Adipose tissue (tissue), 3 donors: ENCODE results near the gene RAET1E. TPM values are rescaled to one million over a fixed set of nuclear protein-coding genes. Genes with fewer than 3 reads are reported as not detected.
"Not testable (repeated sequence)": the region's sequence is repeated elsewhere in the genome, so short reads cannot be mapped to it uniquely, and the experiment has no call there.

Source experiments
- H3K27ac ChIP-seq: one replicate; pipeline ENCODE4 v1.5.1; 2013; ENCODE audit warnings: low read depth, low read length
- WGBS, 3 donors: extraction: QIAGEN DNeasy Blood & Tissue Kit; methylation state at CpG; one replicate each; pipeline ENCODE4 v1.1.7; 2013; 5-methylcytosine and 5-hydroxymethylcytosine counted together
- polyA plus RNA-seq, 3 donors: library from polyadenylated mRNA; stranded (reverse); fragments of 200-250 nt; gene quantifications; one replicate each; pipeline ENCODE4 v1.2.3, GENCODE V29; 2013
- donor health status: healthy with polysubstance abuse.
- donor health status: Bipolar disorder and iron deficiency.
- donor health status: healthy.

The RAET1E gene
- polyA plus RNA-seq, 3 donors = 0.06 to 0.56 (median 0.43) TPM

DNA sequence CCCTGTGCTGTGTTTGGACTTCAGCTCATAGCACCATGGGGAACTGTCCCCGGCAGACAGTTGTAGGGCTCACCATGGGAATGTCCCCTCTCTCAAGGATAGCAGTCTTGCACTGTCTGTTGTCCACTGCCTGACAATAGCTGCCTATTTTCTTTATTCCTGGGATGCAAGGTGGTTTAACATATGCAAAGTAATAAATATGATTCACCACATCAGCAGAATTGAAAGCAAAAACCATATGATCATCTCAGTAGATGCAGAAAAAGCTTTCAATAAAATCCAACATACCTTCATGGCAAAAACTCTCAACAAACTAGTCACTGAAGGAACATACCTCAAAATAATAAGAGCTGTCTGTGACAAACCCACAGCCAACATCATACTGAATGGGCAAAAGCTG, 20.3 kb downstream of the RAET1E start:
- no peak overlapping the region for H3K27ac ChIP-seq
- 91 to 95% (median 91%) methylated on average over 1 of the region's 1 CpG for WGBS, 3 donors

DNA sequence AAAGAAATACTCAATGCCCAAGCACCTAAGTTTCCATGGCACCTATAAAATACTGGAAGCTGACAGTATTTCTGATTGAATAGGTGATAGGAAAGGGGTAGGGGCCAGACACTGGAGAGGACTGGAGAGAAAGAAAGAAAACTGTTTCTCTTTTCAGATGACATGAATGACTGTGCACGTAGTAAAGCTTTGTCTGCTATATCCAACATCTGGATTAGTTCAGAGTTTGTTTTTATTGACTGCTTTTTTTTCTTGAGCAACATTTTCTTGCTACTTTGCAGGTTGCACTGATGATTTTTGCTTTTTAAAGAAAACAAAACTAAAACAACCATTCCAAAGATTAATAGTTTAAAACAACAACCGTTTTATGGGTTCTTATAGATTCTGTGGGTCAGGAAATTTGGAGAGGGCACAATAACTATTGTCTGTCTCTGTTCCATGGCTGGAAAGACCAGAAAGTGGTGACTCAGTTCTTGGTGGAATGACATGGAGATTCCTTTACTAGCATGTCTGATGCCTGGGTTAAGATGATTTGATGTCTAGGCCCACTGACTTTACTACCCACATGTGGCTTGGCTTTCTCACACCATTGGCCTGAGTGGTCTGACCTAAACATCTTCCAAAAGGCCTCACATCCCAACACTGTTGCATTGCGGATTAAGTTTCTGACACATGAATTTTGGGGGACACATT, 21.5 kb downstream of the RAET1E start:
- WGBS, 3 donors = 78 to 84% (median 83%) methylated on average over 3 of the region's 3 CpGs
- no peak overlapping the region for H3K27ac ChIP-seq

DNA sequence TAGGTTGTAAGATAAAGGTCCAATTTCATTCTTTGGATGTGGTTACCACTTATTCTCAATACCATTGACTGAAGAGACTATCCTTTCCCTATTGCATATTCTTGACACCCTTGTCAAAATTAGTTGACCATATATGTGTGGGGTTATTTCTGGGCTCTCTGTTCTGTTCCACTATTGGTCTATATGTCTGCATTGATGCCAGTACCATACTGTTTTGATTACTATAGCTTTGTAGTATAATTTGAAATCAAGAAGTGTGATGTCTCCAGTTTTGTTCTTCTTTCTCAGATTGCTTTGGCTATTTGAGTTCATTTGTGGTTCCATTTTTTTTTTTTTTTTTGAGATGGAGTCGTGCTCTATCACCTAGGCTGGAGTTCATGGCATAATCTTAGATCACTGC, 25.7 kb downstream of the RAET1E start:
- H3K27ac ChIP-seq = no peak overlapping the region
- WGBS, 3 donors = 75 to 90% (median 86%) methylated on average over 1 of the region's 1 CpG

- WGBS, 3 donors = 79 to 92% (median 92%) methylated on average over 2 of the region's 2 CpGs
- no peak overlapping the region for H3K27ac ChIP-seq
Observed at GRCh38 chr6:149871182-149871581, 26.7 kb downstream of the RAET1E start.

GRCh38 chr6:149869275-149869892, 28.5 kb downstream of the RAET1E start:
- 63 to 88% (median 69%) methylated on average over 10 of the region's 10 CpGs for WGBS, 3 donors
- no peak overlapping the region for H3K27ac ChIP-seq

GRCh38 chr6:149867876-149868640, 29.9 kb downstream of the RAET1E start:
- WGBS, 3 donors = 53 to 59% (median 54%) methylated on average over 4 of the region's 4 CpGs
- H3K27ac ChIP-seq = no peak overlapping the region

DNA sequence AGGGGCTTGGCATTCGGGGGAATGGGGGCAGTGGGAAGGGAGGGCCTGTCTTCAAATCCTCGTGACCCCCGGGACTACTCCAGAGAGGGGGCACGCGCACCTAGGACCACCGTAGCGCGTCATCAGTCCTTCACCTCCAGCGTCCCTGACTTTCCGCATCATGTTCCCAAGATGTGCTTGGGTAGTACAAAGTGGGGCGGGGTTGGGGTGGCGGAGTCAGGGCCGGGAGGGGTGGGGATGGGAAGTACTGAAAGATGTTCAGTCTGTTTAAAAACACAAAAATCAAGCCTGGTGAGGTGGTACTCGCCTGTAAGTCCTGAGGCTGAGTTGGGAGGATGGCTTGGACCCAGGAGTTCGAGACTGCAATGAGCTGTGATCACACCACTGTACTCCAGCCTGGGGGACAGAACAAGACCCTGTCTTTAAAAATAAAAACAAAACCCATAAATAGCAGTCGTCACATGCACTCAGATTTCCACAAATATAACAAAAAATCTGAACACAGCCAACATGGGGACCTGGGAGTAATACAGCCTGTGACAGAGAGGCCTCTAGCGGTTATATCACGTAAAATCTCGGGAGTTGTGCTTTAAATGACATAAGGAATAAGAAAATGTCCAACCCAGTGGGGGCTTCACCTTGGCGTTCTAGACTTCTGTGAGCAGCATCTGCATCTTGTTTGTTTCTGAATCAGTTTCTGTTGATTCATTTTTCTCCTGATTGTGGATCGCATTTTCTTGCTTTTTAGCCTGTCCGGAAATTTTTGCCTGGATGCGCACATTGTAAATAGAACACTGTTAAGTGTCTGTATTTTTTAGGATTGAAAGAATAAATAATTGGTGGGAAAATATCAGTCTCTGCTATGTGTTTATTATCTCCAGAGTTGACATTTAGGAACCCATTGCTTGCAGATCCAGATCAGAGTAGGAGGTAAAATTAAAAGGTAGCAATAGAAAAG, 33.1 kb downstream of the RAET1E start:
- WGBS, 3 donors = 14 to 17% (median 17%) methylated on average over 23 of the region's 23 CpGs
- no peak overlapping the region for H3K27ac ChIP-seq

- peak within 1 kb of the TSS; percentile 42 for H3K27ac ChIP-seq
- WGBS, 3 donors = 0 to 1% (median 1%) methylated on average over 77 to 109 of the region's 110 CpGs
Observed at GRCh38 chr6:149863698-149864577, 34.0 kb downstream of the RAET1E start, which contains the start of gene LRP11. Gene LRP11 (minus strand): TSS chr6:149864359. CDS start chr6:149864020, 339 bp downstream.

DNA sequence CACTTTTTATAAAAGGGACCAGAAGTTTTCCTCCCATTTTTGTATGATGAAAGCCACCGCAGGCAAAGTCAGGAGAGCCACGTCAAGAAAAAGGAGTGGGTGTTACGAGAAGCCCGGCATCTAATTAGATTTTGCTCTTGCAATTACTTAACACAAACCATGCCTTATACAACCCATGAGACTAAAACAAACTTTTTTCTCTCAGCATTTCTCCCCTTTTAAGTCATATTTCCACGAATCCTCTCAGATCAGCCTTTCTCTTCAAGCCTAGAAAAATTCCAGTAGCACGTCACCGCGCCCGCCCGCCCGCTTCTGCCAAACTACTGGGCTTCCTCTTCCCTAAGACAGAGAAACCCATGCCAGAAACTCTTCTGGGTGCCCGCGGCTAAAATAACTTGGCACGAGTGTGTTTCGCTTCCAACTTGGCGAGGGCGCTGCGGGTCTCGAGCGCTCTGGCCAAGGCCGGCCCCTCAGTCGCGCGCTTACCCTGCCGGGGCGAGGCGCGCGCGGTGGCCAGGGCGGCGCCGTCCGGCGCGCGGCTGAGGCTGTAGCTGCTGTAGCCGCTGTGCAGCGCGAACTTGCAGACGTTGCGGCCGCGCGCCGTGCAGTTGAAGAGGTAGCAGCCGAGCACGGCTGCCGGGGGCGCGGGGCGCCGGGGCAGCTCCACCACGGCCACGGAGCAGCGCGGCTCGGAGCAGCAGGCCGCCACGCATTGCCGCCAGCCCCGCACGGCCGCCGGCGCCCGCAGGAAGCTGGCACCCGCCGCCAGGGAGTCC, 34.8 kb downstream of the RAET1E start:
- WGBS, 3 donors = 1% methylated on average over 63 to 69 of the region's 69 CpGs
- H3K27ac ChIP-seq = no peak overlapping the region

- H3K27ac ChIP-seq = not testable (repeated sequence)
- WGBS, 3 donors = 72 to 95% (median 90%) methylated on average over 8 to 9 of the region's 12 CpGs
Observed at GRCh38 chr6:149862424-149862738, 35.5 kb downstream of the RAET1E start.

DNA sequence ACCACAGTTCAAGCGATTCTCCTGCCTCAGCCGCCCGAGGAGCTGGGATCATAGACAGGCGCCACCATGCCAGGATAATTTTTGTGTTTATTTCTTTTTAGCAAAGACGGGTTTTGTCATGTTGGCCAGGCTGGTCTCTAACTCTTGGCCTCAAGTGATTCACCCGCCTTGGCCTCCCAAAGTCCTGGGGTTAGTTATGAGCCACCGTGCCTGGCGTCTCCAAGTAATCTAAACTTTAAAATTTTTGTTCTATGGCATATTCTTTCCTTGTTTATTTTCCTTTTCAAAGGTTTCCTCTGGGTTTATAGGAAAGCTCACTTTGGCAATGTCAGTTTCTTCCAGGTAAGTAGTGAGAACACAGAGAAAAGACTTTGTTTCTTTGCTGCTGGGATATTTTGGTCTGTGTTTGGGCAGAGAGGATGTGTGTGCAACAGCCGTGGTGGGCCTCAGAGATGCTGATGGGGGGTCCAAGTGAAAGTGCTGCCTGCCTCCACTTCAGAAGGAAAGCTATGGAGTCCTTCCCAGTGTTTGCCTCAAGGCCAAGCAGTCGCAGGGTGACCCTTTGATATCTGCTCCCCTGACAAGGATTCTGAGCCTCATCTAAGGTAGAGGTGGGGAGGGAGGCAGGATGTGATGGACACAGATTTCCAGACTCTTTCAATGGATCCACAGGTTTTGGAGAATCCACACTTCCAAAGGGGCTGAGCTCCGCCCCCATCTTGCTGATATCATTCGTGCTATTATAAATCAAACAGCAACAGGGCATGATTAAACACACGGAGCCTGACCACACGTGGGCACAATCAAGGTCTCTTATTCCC, 36.1 kb downstream of the RAET1E start:
- no peak overlapping the region for H3K27ac ChIP-seq
- 71 to 87% (median 87%) methylated on average over 14 of the region's 14 CpGs for WGBS, 3 donors

DNA sequence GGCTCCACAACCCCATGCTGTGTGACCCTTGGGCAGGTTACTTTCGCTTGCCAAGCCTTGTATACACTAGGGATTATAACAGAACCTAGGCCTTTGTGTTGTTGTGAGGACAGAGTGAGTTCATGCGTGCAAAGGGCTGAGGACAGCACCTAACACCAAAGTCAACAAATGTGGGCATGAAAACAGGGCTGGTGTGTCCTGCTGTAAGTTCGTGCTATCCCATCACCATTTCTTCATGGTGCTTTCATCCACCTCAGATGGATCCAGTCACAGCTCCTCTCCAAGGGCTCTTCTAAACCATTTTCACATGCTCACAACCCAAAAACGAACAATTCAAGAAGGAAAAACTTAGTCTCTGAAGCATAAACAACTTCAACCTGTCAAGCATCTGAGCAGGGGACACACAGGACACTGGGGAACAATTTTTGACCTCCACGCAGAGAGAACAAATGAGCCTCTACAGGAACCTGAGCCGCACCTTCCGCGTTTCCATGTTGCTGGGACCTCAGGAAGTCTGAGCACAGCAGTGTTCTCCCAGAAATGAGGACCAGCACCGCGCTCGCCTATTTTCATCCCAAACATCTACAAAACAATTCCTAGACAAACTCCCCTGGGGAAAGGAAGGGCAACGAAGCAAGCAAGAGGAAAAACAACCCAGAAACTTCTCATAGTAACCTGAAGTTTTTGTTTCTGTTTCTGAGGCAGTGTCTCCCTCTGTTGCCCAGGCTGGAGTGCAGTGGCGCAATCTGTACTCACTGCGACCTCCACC, 36.9 kb downstream of the RAET1E start:
- no peak overlapping the region for H3K27ac ChIP-seq
- WGBS, 3 donors = 86 to 89% (median 86%) methylated on average over 14 of the region's 14 CpGs

- H3K27ac ChIP-seq = no peak overlapping the region
- 87 to 96% (median 92%) methylated on average over 5 of the region's 5 CpGs for WGBS, 3 donors
Observed at GRCh38 chr6:149860513-149860833, 37.4 kb downstream of the RAET1E start.

GRCh38 chr6:149859938-149860337, 38.0 kb downstream of the RAET1E start:
- 65 to 89% (median 83%) methylated on average over 3 of the region's 3 CpGs for WGBS, 3 donors
- H3K27ac ChIP-seq = no peak overlapping the region

- 42 to 92% (median 77%) methylated on average over 6 to 7 of the region's 7 CpGs for WGBS, 3 donors
Observed at GRCh38 chr6:149859368-149859767, 38.5 kb downstream of the RAET1E start.

More at GRCh38 chr6:149859368-149859767, 38.5 kb downstream of the RAET1E start:
- H3K27ac ChIP-seq = no peak overlapping the region
